Measurements from ENCODE around the gene MYO9B.
"Not testable (repeated sequence)": the region's sequence is repeated elsewhere in the genome, so short reads cannot be mapped to it uniquely, and the experiment has no call there.

MYO9B gene

DNA sequence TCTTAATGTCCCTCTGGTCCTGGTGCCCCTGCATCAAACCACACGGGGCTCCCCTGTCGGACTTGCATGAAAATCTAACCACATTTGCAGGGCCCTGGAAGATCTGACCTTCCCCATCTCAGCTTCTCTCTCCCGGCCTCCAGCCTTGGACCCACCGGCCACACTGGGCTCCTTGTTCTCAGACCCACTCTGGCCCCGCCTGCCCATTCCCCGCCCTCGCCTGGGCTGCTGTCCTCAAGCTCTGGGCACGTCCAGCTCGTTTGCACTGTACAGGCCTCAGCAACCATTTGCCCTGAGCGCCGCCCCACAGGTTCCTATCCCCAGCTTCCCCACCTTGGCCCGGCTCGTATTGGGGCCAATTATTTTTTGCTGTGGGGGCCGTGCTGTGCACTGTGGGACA, 10.5 kb downstream of the MYO9B start:
- H3K4me3 ChIP-seq (ENCODE audit: low read depth, low read length): no peak overlapping the region
- in situ Hi-C loops (cut with HindIII; ENCODE audit: low sequenced_read_pairs): no loop called here
- TF ChIP-seq, protein P1, sequence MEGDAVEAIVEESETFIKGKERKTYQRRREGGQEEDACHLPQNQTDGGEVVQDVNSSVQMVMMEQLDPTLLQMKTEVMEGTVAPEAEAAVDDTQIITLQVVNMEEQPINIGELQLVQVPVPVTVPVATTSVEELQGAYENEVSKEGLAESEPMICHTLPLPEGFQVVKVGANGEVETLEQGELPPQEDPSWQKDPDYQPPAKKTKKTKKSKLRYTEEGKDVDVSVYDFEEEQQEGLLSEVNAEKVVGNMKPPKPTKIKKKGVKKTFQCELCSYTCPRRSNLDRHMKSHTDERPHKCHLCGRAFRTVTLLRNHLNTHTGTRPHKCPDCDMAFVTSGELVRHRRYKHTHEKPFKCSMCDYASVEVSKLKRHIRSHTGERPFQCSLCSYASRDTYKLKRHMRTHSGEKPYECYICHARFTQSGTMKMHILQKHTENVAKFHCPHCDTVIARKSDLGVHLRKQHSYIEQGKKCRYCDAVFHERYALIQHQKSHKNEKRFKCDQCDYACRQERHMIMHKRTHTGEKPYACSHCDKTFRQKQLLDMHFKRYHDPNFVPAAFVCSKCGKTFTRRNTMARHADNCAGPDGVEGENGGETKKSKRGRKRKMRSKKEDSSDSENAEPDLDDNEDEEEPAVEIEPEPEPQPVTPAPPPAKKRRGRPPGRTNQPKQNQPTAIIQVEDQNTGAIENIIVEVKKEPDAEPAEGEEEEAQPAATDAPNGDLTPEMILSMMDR (IDR thresholded peaks at IDR 0.05; ENCODE audit: low read depth, low read length): no peak

DNA sequence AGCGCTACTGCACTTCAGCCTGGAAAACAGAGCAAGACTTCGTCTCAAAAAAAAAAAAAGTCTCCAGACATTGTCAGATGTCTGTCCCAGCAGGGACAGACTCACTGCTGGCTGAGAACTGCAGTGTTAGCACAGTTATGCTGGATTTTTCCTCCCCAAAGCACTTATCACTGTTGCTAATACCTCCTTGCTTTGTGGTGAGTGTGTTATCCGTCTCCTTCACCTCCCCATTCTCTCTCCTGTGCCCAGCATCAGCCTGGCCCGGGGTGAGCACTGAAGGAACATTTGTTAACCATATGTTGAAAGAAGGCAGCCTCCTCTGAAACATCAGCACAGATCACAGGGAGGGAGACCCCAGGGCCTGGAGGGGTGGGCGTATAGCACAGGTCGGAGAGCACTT, 11.3 kb downstream of the MYO9B start:
- in situ Hi-C loops (cut with HindIII; ENCODE audit: low sequenced_read_pairs): no loop called here
- TF ChIP-seq, protein P1 (IDR thresholded peaks at IDR 0.05; ENCODE audit: low read depth, low read length): no peak
- DNase-seq (ENCODE audit: low read depth, low spot score): no peak
- H3K4me3 ChIP-seq (ENCODE audit: low read depth, low read length): no peak overlapping the region

More for the DNA sequence above, 10.5 kb downstream of the MYO9B start:
- no peak for DNase-seq (ENCODE audit: low read depth, low spot score)

DNA sequence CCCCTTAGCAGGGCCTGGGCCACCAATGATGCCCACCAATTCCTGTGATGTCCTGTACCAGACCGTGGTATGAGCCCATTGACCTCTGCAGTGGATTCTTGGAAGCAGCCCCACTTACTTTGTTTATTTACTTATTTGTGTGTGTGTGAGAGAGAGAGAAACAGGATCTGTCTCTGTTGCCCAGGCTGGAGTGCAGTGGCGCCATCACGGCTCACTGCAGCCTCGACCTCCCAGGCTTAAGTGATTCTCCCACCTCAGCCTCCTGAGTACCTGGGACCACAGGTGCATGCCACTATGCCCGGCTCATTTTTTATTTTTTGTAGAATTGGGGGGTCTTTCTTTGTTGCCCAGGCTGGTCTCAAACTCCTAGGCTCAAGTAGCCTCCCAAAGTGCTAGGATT, 13.0 kb downstream of the MYO9B start:
- in situ Hi-C loops (cut with HindIII; ENCODE audit: low sequenced_read_pairs): no loop called here
- DNase-seq (ENCODE audit: low read depth, low spot score): no peak
- TF ChIP-seq, protein P1 (IDR thresholded peaks at IDR 0.05; ENCODE audit: low read depth, low read length): no peak
- H3K4me3 ChIP-seq (ENCODE audit: low read depth, low read length): no peak overlapping the region

DNA sequence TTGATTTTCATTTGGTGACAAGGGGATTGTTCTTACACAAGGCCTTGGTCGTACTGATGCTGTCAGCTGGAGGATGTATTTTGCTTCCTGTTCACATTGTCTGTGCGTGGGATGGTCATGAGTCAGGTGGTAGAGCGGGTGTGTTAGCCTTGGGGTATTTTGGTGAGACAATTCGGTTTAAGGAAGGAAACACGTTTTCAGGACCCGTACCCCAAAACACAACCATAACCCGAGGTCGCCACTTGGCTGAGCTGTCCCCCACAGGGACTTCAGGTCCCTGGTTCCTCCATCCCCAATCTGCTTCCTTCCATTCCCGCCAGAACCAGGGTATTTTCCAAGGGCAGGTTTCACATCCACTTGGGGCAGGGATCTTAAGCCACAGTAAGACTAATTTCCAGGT, 15.0 kb downstream of the MYO9B start:
- no peak overlapping the region for H3K4me3 ChIP-seq (ENCODE audit: low read depth, low read length)
- in situ Hi-C loops (cut with HindIII; ENCODE audit: low sequenced_read_pairs): no loop called here
- DNase-seq (ENCODE audit: low read depth, low spot score): no peak
- TF ChIP-seq, protein P1 (IDR thresholded peaks at IDR 0.05; ENCODE audit: low read depth, low read length): no peak

DNA sequence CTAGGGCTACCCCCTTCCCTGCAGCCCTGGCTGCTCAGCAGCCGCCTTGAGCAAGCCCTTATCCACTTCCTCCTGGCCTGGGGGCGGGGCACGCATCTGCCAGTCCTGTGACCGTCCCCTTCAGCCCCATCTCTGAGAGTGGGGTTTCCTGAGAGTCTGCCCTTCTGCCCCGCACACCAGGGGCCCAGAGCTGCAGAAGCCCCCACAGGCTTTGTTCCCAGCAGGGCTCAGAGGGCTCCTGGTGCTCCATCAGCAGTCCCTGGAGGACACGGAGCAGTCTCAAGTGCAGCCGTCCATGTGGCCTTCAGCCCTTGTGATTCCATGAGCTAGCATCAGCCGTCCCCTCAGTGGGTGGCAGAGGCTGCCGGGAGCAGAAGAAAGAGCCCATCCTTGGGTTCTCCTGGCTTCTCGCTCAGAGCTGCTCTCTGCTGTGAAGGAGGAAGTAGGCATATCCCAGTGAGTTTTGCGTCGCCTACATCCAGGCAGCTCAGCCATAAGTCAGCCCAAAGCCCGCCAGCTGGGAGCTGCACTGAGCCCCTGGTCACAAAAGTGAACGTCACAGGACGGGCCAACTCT, 16.3 kb downstream of the MYO9B start:
- no peak for DNase-seq (ENCODE audit: low read depth, low spot score)
- H3K4me3 ChIP-seq (ENCODE audit: low read depth, low read length): no peak overlapping the region
- TF ChIP-seq, protein P1 (IDR thresholded peaks at IDR 0.05; ENCODE audit: low read depth, low read length): no peak
- in situ Hi-C loops (cut with HindIII; ENCODE audit: low sequenced_read_pairs): no loop called here

DNA sequence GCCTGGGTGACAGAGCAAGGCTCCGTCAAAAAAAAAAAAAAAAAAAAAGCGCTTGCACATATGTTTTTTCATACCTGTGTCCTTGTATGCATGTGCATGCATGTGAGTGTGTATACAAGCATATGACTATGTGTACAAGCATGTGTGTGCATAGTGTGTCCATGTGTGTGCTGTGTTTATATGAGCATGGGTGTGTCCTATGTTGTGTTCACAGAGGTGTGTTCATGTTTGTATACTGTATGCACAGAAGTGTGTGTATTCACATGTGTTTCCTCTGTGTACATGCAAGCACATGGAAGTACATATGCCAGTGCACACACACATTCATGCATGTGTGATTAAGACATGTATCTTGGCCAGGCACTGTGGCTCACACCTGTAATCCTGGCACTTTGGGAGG, 17.1 kb downstream of the MYO9B start:
- in situ Hi-C loops (cut with HindIII; ENCODE audit: low sequenced_read_pairs): no loop called here
- DNase-seq (ENCODE audit: low read depth, low spot score): no peak
- TF ChIP-seq, protein P1 (IDR thresholded peaks at IDR 0.05; ENCODE audit: low read depth, low read length): no peak
- no peak overlapping the region for H3K4me3 ChIP-seq (ENCODE audit: low read depth, low read length)

DNA sequence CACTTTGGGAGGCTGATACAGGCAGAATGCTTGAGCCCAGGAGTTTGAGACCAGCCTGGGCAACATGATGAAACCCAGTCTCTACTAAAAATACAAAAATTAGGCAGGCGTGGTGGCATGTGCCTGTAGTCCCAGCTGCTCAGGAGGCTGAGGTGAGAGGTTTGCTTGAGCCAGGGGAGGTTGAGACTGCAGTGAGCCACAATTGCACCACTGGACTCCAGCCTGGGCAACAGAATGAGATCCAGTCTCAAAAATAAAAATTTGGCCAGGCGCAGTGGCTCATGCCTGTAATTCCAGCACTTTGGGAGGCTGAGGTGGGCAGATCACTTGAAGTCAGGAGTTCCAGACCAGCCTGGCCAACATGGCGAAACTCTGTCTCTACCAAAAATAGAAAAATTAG, 19.1 kb downstream of the MYO9B start:
- in situ Hi-C loops (cut with HindIII; ENCODE audit: low sequenced_read_pairs); DNase-seq (ENCODE audit: low read depth, low spot score); H3K4me3 ChIP-seq (ENCODE audit: low read depth, low read length): not testable (repeated sequence)
